A673 (cell line): Measurements from ENCODE around the gene SMPDL3B. TPM values are rescaled to one million over a fixed set of nuclear protein-coding genes. Genes with fewer than 3 reads are reported as not detected.
"Not testable (repeated sequence)": the region's sequence is repeated elsewhere in the genome, so short reads cannot be mapped to it uniquely, and the experiment has no call there.

Source experiments
- BruUV-seq: library from RNA; stranded (reverse); fragments of 400-500 nt; replicated peaks from 2 replicates; lab custom pipeline; 2021; lab: Mats Ljungman, UMichigan
- CTCF ChIA-PET: fragments of 300-600 bp; sonication (Branson Sonifier 250); formaldehyde crosslinking; loops from one replicate; lab custom pipeline; 2022; ENCODE audit warnings: antibody characterized with exemption; lab: Charles Lee
- POLR2A ChIA-PET: fragments of 300-600 bp; sonication (Branson Sonifier 250); formaldehyde crosslinking; loops from one replicate; lab custom pipeline; 2022; ENCODE audit warnings: antibody characterized with exemption; ENCODE audit not compliant: low non-redundant PET; lab: Charles Lee
- DNase-seq: peaks from one replicate; pipeline ENCODE4 v3.0.0-alpha.2; 2015; ENCODE audit warnings: low spot score
- H3K27ac ChIP-seq: fragments of 200-600 bp; sonication (generic); 2 replicates; pipeline ENCODE4 v1.5.1; 2016; ENCODE audit warnings: mixed run types, low read depth, mild to moderate bottlenecking, mixed read lengths, antibody characterized with exemption, low read length; ENCODE audit not compliant: poor library complexity, severe bottlenecking
- H3K27me3 ChIP-seq: fragments of 200-600 bp; sonication (generic); replicated peaks from 2 replicates; pipeline ENCODE4 v1.6.1; 2017; ENCODE audit warnings: mixed run types, low read depth, mild to moderate bottlenecking, mixed read lengths, antibody characterized with exemption, low read length; ENCODE audit not compliant: insufficient read depth, poor library complexity
- H3K36me3 ChIP-seq: fragments of 200-600 bp; sonication (generic); 2 replicates; pipeline ENCODE4 v1.6.1; 2016; ENCODE audit warnings: mixed run types, mild to moderate bottlenecking, mixed read lengths, antibody characterized with exemption, low read length; ENCODE audit not compliant: insufficient read depth, poor library complexity, severe bottlenecking
- H3K4me1 ChIP-seq: fragments of 200-600 bp; sonication (generic); 2 replicates; pipeline ENCODE4 v1.6.1; 2017; ENCODE audit warnings: mixed run types, mild to moderate bottlenecking, mixed read lengths, antibody characterized with exemption, low read length; ENCODE audit not compliant: insufficient read depth, poor library complexity, severe bottlenecking
- H3K4me3 ChIP-seq: fragments of 200-600 bp; sonication (generic); 2 replicates; pipeline ENCODE4 v1.5.1; 2016; ENCODE audit warnings: low read depth, mixed run types, mild to moderate bottlenecking, mixed read lengths, low read length; ENCODE audit not compliant: poor library complexity, severe bottlenecking
- H3K9me3 ChIP-seq: fragments of 200-600 bp; sonication (generic); 2 replicates; pipeline ENCODE4 v1.6.1; 2016; ENCODE audit warnings: mixed run types, low read depth, mild to moderate bottlenecking, mixed read lengths, antibody characterized with exemption, low read length; ENCODE audit not compliant: poor library complexity, severe bottlenecking
- EZH2 ChIP-seq: fragments of 200-600 bp; sonication (generic); IDR thresholded peaks from 2 replicates; pipeline ENCODE4 v1.6.1; 2017; ENCODE audit warnings: borderline replicate concordance, low read depth, mild to moderate bottlenecking, mixed read lengths, antibody characterized with exemption, low read length; ENCODE audit not compliant: poor library complexity, severe bottlenecking
- intact Hi-C: fragments of 100-400 bp; cut with micrococcal nuclease; formaldehyde crosslinking; loops from one replicate; pipeline ENCODE4 v1.10.0; 2022; ENCODE audit not compliant: unreplicated experiment
- total RNA-seq: library from RNA; stranded (reverse); gene quantifications from 2 replicates; pipeline ENCODE4 v1.2.3, GENCODE V29; 2021
- TF ChIP-seq, protein P1 (sequence below): fragments of 300-800, 200-600 bp; sonication (generic); conservative IDR thresholded peaks from 2 replicates; pipeline ENCODE4 v1.5.1; 2017; ENCODE audit warnings: low read depth, mild to moderate bottlenecking, antibody characterized with exemption, low read length, moderate library complexity, mixed read lengths

SMPDL3B gene
- total RNA-seq, 1 experiment from 2014 or later, result 0.62 TPM

DNA sequence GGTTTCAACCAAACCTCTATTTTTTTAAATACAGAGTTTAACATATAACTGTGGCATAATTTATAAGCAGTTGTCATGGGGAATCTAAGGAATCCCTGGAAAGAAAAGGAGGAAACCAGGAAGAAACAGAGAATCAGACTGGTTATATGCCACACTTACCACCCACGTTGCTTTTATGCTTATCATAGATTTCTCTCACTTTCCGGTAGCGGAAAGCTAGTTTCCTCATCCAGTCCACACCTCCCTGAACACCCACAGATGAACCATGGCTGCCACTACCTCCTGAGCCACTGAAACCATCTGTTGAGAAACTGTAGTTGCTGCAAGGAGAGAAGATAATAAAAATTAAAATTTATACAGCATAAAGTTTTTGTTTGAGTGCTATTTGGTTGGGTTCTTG lies 58.4 kb downstream of the SMPDL3B start:
- no peaks in the 10 kb centered on the region for H3K4me1 ChIP-seq
- peaks cover 57% of the 10 kb centered on the region for H3K36me3 ChIP-seq
- CTCF ChIA-PET, result no interaction called here
- H3K27me3 ChIP-seq, result no peaks in the 10 kb centered on the region
- H3K4me3 ChIP-seq, result no peak overlapping the region
- DNase-seq, result no peak
- intact Hi-C loops, result no loop called here
- no peaks in the 10 kb centered on the region for H3K9me3 ChIP-seq
- POLR2A ChIA-PET, result interaction anchor here (0.6 kb wide), 1 partner anchor 22 kb away, joined by 4 read pairs; no protein-coding TSS in a partner anchor
- no peak overlapping the region for H3K27ac ChIP-seq
- no peak for TF ChIP-seq EZH2
- TF ChIP-seq, protein P1, sequence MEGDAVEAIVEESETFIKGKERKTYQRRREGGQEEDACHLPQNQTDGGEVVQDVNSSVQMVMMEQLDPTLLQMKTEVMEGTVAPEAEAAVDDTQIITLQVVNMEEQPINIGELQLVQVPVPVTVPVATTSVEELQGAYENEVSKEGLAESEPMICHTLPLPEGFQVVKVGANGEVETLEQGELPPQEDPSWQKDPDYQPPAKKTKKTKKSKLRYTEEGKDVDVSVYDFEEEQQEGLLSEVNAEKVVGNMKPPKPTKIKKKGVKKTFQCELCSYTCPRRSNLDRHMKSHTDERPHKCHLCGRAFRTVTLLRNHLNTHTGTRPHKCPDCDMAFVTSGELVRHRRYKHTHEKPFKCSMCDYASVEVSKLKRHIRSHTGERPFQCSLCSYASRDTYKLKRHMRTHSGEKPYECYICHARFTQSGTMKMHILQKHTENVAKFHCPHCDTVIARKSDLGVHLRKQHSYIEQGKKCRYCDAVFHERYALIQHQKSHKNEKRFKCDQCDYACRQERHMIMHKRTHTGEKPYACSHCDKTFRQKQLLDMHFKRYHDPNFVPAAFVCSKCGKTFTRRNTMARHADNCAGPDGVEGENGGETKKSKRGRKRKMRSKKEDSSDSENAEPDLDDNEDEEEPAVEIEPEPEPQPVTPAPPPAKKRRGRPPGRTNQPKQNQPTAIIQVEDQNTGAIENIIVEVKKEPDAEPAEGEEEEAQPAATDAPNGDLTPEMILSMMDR, result no peak
- no TSS peak for BruUV-seq

DNA sequence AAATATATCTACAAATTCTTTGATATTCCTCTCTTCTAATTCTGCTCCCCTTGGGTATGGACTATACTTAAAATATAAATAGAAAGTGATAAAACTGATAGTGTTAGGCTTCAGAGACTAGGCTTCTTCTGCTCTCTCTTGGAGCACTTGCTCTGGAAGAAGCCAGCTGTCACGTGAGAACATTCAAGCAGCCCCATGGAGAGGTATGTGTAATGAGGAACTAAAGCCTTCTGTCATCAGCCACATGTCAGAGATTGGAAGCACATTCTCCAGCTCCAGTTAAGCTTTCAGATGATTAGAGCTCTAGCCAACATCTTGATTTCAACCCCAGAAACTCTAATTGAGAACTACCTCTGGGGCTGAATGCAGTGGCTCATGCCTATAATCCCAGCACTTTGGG lies 59.3 kb downstream of the SMPDL3B start:
- POLR2A ChIA-PET, result interaction anchor here (0.5 kb wide), 1 partner anchor 82 kb away, joined by 5 read pairs; no protein-coding TSS in a partner anchor
- Histone ChIP-seq H3K4me3 (no peak overlapping the region), H3K4me1 (no peaks in the 10 kb centered on the region), H3K27ac (no peak overlapping the region), H3K9me3 (no peaks in the 10 kb centered on the region), H3K27me3 (no peaks in the 10 kb centered on the region), H3K36me3 (peaks cover 56% of the 10 kb centered on the region)
- intact Hi-C loops, result no loop called here
- no peak for TF ChIP-seq EZH2
- TF ChIP-seq, protein P1, result no peak
- CTCF ChIA-PET, result no interaction called here
- DNase-seq, result no peak
- no TSS peak for BruUV-seq

DNA sequence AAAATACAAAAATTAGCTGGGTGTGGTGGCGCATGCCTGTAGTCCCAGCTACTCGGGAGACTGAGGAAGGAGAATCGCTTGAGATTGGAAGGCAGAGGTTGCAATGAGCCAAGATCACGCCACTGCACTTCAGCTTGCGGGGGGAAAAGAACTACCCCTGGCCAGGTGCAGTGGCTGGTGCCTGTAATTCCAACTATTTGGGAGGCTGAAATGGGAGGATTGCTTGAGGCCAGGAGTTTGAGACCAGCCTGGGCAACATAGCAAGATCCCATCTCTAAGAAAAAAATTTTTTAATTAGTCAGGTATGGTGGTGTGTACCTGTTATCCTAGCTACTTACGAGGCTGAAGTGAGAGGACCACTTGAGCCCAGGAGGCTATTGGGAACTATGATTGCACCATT lies 59.7 kb downstream of the SMPDL3B start:
- CTCF ChIA-PET, H3K27ac ChIP-seq, H3K27me3 ChIP-seq, H3K4me1 ChIP-seq, BruUV-seq, H3K4me3 ChIP-seq, intact Hi-C loops, H3K9me3 ChIP-seq, DNase-seq: not testable (repeated sequence)
- POLR2A ChIA-PET, result interaction anchor here (0.5 kb wide), 1 partner anchor 82 kb away, joined by 5 read pairs; no protein-coding TSS in a partner anchor
- H3K36me3 ChIP-seq, result peaks cover 56% of the 10 kb centered on the region

DNA sequence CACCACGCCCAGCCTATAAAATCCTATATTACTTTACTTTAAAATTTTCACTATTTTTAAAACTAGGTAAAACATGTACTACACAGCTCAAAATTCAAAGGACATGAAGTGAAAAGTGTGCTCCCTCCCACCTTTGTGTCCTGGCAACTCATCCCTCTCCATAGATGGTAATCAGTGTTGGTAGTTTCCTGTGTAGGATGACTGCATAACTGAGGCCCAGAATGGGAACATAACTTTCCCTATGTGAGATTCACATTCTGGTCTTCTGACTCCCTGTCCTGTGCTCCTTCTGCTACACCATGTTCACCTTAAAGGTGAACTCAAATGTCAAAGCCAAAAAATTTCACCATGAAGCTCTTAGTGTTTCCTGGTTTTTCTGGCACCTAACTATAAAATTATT lies 64.3 kb downstream of the SMPDL3B start:
- Histone ChIP-seq H3K27ac (no peak overlapping the region), H3K4me1 (no peaks in the 10 kb centered on the region), H3K27me3 (no peaks in the 10 kb centered on the region), H3K9me3 (no peaks in the 10 kb centered on the region), H3K36me3 (peaks cover 37% of the 10 kb centered on the region), H3K4me3 (no peak overlapping the region)
- ChIA-PET POLR2A (no interaction called here), CTCF (no interaction called here)
- BruUV-seq, result no TSS peak
- no peak for DNase-seq
- intact Hi-C loops, result no loop called here
- TF ChIP-seq, protein P1, result no peak
- TF ChIP-seq EZH2, result no peak
